Epithelial cell of proximal tubule (primary cell): ENCODE measurements around the gene CPEB3. TPM values are rescaled to one million over a fixed set of nuclear protein-coding genes. Genes with fewer than 3 reads are reported as not detected.
"Not testable (repeated sequence)": the region's sequence is repeated elsewhere in the genome, so short reads cannot be mapped to it uniquely, and the experiment has no call there.

ENCODE experiments used
- DNase-seq: peaks from one replicate; pipeline ENCODE4 v3.0.0-alpha.2; 2011; ENCODE audit warnings: low read depth
- H3K4me3 ChIP-seq: 2 replicates; pipeline ENCODE4 v1.5.1; 2011; ENCODE audit warnings: low read depth, mild to moderate bottlenecking, low read length
- total RNA-seq: library from RNA; depleted of rRNA; stranded (reverse); fragments of >200 nt; gene quantifications from 2 replicates; pipeline ENCODE4 v1.2.3, GENCODE V29; 2015
- TF ChIP-seq, protein P1 (sequence below): conservative IDR thresholded peaks from 2 replicates; pipeline ENCODE4 v1.5.1; 2012; ENCODE audit warnings: low read depth, mild to moderate bottlenecking, low read length

Gene CPEB3
- total RNA-seq = 0.52 and 0.58 TPM in 2 replicates

DNA sequence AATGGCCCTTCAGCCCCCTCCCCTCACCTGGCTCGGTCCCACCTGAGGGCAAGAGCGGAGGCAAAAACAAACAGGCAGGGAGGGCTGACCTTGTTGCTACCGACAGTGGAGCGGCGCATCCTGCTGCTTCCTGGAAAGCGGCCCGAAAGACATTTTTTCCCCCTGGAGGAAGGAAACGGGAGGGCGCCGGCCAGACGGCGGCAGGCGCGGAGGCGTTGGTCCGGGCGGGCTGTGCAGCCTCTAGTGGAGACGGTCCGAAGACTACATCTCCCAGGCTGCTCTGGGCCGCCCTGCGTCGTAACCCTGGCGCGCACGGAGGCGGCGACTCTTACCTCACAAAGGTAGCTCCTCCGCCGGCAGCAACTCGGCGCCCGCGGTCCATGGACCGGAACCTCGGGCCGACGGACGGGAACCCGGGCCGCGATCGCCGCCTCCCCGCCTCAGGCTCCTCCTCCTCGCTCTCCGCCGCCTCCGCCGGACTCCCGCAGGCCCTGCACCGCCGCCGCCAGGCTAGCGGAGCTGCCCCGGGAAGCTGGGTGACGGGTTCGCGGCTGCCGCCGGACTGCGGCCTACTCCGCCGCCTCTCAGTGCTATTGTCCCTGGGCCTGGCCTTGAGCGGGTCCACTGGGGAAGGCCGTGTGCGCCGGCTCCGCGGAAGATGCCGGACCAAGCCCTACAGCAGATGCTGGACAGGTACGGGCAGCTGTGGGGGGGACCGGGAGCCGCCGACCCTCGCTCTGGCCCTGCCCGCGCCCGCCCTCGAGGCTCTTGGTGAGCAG is at the start of gene CPEB3, which contains the start of gene MARCHF5:
TSS of gene CPEB3 (minus strand) at position 242 of the 779 bp plus-strand sequence. CDS start 50,728 bp downstream, outside the sequence.
TSS of gene MARCHF5 (plus strand) at position 331 of the 779 bp plus-strand sequence. CDS start at position 659, 328 bp downstream.
- DNase-seq = peak; percentile 63
- TF ChIP-seq, protein P1, sequence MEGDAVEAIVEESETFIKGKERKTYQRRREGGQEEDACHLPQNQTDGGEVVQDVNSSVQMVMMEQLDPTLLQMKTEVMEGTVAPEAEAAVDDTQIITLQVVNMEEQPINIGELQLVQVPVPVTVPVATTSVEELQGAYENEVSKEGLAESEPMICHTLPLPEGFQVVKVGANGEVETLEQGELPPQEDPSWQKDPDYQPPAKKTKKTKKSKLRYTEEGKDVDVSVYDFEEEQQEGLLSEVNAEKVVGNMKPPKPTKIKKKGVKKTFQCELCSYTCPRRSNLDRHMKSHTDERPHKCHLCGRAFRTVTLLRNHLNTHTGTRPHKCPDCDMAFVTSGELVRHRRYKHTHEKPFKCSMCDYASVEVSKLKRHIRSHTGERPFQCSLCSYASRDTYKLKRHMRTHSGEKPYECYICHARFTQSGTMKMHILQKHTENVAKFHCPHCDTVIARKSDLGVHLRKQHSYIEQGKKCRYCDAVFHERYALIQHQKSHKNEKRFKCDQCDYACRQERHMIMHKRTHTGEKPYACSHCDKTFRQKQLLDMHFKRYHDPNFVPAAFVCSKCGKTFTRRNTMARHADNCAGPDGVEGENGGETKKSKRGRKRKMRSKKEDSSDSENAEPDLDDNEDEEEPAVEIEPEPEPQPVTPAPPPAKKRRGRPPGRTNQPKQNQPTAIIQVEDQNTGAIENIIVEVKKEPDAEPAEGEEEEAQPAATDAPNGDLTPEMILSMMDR = peak; percentile 59

DNA sequence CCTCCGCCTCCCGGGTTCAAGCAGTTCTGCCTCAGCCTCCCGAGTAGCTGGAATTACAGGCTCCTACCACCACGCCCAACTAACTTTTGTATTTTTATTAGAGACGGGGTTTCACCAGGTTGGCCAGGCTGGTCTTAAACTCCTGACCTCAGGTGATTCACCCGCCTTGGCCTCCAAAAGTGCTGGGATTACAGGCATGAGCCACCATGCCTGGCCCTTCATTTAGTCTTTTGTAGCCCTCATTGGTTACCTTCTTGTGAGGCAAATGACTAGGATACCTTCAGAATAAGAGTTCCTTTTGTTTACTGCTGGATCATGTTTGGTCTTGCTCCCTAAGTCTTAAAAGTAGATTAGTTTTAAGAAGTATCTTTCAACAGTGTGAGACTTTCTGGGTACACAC is 39.0 kb upstream of the CPEB3 start:
- not testable (repeated sequence) for H3K4me3 ChIP-seq
- peak; percentile 18 for DNase-seq

More for the DNA sequence above, at the start of gene CPEB3, which contains the start of gene MARCHF5:
- H3K4me3 ChIP-seq = peak within 1 kb of the TSS; percentile 96

DNA sequence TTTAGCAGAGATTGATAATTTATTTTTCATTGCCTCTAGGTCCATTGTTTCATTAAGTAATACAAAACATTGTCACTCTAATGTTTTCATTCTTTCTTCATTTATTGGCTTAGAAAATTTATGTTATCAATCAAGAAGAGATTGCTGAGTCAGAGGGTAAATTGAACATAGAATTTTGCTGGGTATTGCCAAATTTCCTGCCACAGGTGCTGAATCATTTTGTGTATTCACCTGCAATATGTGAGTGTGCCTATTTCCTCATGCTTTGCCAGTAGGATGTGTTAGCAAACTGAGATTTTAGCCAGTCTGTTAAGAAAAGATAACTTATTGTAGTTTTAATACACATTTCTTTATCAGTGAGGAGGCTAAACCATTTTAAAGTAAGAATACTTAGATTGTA is 38.1 kb upstream of the CPEB3 start:
- TF ChIP-seq, protein P1 = no peak
- H3K4me3 ChIP-seq = no peak overlapping the region
- DNase-seq = no peak

DNA sequence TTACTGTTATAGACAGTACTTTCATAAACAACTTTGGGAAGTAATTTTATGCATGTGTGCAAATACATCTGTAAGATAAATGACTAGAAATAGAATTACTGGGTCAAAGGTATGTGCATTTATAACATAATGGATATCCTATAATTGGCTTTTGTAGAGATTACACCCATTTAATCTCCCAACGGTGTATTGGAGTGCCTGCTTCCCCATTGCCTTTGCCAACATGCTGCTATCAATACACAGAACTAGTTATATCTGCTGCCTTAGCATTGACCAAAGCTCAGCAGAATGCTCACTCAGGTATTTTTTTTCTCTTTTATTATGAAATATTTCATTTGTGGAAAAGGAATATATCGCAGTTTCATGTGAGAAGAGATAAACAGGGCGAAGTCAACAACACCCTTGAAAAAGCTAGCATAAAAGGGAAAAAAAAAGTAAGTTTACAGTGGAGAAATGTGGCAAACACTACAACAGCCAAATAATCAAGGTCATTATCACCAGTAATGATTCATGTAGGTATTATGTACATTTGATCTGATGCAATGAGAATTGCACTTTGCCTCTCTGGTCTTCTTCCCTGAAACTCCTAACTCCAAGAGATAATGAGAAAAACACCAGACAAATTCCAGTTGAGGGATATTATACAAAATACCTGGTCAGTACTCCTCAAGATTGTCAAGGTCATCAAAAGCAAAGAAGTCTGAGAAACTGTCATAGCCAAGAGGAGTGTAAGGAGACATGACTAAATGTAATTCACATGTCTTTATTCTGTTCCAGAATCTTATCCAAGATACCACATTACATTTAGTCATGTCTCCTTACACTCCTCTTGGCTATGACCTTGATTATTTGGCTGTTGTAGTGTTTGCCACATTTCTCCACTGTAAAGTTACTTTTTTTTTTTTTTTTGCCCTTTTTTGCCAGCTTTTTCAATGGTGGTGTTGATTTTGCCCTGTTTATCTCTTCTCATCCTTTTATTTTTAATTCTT is 36.9 kb upstream of the CPEB3 start:
- H3K4me3 ChIP-seq = no peak overlapping the region
- DNase-seq = no peak
- TF ChIP-seq, protein P1 = no peak

DNA sequence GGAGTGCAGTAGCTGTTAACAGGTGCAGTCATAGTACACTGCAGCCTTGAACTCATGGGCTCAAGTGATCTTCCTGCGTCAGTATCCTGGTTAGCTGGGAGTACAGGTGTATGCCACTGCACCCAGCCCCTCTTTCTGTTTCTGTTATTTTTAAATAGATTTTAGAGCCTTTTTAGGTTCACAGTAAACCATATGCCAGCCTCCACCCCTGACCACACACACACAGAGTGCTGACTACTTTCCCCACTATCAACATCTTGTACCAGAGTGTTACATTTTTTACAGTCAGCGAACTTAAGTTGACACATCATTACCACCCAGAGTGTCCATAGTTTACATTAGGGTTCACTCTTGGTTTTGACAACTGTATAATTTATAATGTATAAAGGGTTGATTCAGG is 32.2 kb upstream of the CPEB3 start:
- no peak for DNase-seq
- TF ChIP-seq, protein P1 = no peak
- no peak overlapping the region for H3K4me3 ChIP-seq

DNA sequence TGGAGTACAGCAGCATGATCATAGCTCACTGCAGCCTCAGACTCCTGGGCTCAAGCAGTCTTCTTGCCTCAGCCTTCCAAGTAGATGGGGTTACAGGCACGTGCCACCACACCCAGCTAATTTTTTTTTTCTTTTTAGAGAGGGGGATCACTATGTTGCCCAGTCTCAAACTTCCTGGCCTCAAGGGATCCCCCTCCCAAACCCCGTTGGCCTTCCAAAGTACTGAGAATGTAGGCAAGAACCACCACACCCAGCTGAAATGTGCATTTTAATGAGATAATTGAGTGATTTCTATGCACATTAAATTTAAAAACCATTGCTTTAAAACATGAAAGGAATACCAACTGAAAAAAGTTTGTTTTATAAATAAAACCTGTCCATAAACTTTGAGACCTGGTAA is 25.7 kb upstream of the CPEB3 start:
- no peak overlapping the region for H3K4me3 ChIP-seq
- no peak for DNase-seq
- TF ChIP-seq, protein P1 = no peak

DNA sequence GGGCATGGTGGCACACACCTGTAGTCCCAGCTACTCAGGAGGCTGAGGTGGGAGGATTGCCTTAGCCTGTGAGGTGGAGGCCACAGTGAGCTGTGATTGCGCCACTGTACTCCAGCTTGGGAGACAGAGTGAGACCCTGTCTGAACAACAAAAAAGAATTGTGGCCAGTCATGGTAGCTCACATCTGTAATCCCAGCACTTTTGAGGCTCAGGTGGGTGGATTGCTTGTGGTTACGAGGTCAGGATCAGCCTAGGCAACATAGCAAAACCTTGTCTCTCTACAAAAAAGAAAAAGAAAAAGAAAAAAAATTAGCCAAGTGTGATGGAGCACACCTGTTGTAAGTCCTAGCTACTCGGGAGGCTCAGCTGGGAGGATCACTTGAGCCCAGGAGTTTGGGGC is 22.9 kb upstream of the CPEB3 start:
- no peak overlapping the region for H3K4me3 ChIP-seq
- DNase-seq = no peak
- TF ChIP-seq, protein P1 = no peak
